Right hindlimb (tissue), 1 donor: ENCODE measurements around the gene MYL3.
A peak's percentile ranks its signal among the peaks of the same experiment; 100 is the strongest.
"Not testable (repeated sequence)": the region's sequence is repeated elsewhere in the genome, so short reads cannot be mapped to it uniquely, and the experiment has no call there.

ENCODE experiments used
- DNase-seq: peaks from one replicate; pipeline ENCODE4 v3.0.0-alpha.2; 2018

The MYL3 gene

DNA sequence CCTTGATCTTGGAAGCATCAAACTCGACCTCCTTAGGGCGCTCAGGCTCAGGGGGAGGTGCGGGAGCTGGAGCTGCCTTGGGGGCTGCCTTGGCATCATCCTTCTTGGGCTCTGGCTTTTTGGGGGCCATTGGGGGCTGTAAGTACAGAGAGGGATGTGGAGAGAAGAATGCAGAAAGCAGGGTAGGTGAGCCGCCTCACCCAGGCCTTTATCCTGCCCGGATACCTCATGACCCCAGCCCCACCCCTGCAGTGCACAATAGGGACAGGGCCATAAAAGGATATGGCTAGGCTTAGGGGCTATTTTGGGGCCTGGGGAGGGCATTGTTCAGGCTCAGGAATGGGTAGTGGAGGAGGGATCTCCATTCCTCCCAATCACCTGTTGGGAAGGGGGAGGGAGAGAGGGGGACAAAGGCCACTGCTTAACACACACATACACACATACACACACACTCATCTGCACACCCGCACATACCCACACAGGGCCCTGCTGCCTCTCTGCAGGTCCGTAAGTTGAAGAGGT lies at the start of gene MYL3:
MYL3 (minus strand) TSS at position 184 of the 522 bp plus-strand sequence; CDS start at position 130, 54 bp downstream.
- peak; percentile 24 for DNase-seq

DNA sequence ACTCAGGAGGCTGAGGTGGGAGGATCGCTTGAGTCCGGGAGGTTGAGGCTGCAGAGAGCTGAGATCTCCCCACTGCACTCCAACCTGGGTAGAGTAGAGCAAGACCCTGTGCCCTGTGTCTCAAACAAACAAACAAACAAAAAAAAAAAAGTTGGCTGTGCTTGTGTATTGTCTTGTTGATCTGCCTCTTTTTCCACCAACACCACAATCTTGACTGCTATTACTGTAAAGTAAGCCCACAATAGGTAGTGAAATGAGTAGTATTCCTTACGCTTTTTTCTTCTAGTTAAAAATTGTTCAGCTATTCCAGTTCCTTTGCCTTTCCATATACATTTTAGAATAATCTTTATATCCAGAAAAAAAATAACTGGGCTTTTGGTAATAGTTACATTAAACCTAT lies 49.7 kb upstream of the MYL3 start:
- no peak for DNase-seq

GRCh38 chr3:46910914-46911313 lies 47.7 kb upstream of the MYL3 start:
- DNase-seq: not testable (repeated sequence)

GRCh38 chr3:46910166-46910760 lies 47.0 kb upstream of the MYL3 start:
- DNase-seq: peak; percentile 18

DNA sequence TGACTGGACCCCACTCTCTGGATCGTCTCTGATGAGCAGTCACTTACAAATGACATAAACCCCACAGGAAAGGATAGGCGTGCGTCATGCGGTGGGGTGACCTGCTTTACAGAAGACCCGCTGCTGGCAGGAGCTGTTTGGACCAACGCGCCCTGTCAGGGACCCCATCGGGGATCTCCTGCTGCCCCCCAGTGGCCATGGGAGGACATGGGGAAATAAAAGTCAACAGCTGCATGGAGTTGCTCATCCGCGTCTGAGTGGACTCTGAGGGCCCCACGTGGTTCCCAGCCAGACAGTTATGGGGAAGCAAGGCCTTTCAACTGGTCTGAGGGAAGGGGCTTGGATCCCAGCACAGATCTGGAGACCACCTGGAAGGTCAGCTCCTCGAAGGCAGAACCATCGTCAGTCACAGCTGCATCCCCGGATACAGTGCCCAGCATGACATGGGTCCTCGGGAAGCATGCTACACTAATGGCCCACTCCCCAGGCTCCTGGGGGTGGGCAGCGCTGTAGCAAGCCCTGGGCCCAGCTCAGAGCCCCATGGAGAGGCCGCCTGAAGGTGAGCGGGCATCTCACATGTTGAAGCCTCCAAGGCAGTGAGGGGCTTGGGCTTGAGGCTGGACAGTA lies 46.4 kb upstream of the MYL3 start:
- DNase-seq: peak; percentile 93

GRCh38 chr3:46908986-46909534 lies 45.8 kb upstream of the MYL3 start:
- DNase-seq: no peak

DNA sequence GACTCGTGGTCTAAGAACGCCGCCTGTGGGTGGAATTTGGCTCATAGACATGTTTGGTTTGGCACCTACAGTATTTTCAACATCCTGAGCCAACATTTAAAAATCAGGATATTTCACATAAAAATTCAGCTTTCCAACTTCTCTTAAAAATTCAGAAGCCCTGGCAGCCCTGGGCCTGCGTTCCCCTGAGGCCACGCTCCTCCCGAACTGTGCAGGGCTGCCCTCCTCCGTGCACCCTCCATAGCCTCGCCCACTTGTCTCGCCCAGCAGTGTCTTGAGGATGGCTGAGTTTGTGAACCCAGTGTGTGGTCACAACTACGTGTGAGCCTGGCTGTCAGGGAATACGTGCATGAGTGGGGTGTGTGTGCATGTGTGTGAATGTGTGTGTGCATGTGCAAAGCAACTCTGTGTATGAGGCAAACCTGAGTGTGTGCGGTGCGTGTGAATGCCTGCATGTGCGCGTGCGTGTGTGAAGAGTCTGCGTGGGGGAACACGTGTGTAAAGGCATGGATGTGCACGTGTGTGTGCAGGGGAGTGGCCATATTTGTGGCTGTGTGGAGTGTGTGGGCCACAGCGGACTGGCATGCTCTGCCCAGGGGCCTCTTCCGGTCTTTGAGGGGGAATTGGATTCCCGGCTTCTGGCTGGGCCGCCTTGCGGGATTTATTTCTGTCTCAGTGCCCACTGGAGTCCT lies 45.2 kb upstream of the MYL3 start:
- peak; percentile 75 for DNase-seq

- DNase-seq: no peak
Observed at GRCh38 chr3:46907960-46908293, 44.7 kb upstream of the MYL3 start.

DNA sequence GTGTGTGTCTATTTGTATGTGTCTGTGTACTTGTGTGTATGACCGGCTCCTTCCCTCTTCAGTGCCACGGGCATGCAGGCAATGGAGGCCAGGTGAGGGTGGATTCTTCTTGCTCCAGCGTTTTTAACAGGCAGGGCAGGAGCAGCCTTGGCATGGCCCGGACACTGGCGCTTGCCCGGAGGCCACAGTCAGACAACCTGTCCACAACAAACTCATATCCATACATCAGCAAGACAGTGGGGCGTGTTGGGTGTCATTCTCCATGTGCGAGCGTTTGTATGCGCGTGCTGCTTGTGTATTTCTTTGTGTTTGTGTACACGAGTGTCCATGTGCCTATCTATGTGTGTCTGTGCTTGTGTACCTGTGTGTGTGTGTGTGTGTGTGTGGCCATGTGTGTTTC lies 44.0 kb upstream of the MYL3 start:
- peak; percentile 27 for DNase-seq

GRCh38 chr3:46906471-46907058 lies 43.3 kb upstream of the MYL3 start:
- DNase-seq: peak; percentile 27

DNA sequence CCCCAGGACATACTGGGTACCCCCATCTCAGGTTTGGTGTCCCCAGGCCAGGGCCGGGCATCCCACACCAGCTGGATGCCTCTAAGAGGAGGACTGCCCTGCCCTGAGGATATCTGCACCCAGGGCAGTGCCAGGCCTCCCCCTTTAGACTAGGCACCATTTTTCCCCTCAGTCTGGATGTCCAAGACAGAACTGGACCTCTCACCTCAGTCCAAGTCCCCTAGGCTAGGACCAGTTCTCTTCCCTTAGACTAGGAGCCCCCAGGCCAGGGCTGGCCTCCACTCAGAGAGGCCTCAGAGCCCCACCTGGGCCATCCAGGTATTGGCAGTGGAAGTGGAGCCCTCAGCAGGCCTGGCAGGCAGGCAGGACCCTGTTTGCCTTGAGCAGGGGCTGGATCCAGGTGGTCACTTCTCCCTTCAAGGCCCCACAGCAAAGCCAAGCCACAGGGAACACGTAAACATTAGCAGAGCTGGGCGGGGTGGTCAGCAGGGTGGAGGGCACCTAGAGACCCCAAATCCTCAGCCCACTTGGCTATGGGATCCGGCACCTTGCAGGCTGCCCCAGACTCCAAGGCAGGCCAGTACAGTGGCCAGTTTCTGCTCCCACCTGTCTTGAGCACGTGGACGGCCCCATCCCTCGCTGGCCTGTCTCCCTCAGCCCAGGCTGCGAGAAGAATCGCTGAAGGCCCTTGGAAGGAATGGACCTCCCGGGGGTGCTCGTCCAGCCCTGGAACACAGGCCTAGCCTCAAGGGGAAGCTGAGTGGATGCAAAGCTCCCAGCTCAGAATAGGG lies 42.6 kb upstream of the MYL3 start:
- DNase-seq: peak; percentile 28

GRCh38 chr3:46905213-46905560 lies 41.9 kb upstream of the MYL3 start:
- peak; percentile 18 for DNase-seq

DNA sequence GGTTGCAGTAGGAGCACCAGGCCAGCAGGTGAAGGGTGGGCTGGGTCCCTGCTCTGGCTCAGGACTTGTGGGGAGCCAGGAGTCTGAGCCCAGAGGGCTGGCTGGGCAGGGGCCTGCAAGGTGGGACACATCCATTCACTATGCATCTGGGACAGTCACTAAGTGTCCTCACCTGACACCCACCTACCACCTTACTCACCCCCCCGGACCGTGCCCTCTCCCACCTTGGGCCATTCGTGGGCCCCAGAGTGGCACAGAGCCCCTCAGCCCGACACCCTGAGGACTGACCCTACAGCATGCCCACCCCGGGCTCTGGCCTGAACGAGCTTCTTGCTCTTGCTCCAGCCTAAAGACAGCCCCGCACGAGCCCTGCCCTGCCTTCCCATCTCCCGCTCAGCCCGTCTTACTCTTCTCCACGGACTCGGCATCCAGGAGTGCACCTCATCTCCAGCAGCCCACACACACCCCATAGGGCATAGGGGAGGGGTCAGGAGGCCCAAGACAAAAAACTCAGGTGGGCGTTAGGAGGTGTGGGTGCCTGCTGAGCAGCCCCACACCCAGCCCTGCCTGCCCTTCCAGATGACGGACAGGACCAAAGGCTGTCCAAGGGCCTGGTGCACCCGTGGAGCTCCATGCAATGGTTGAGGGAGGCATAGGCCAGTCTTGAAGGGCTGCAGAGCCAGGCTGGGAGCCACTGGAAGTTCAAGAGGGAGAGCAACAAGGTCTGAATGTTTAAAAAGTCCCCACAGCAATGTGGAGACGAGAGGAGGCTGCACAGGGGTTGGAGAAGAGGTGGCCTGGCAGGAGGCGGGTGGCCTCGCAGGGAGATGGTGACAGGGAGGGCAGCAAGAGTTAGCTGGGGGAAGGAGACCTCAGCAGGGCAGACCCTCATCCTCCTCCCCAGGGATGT lies 41.3 kb upstream of the MYL3 start:
- DNase-seq: peak; percentile 24

DNA sequence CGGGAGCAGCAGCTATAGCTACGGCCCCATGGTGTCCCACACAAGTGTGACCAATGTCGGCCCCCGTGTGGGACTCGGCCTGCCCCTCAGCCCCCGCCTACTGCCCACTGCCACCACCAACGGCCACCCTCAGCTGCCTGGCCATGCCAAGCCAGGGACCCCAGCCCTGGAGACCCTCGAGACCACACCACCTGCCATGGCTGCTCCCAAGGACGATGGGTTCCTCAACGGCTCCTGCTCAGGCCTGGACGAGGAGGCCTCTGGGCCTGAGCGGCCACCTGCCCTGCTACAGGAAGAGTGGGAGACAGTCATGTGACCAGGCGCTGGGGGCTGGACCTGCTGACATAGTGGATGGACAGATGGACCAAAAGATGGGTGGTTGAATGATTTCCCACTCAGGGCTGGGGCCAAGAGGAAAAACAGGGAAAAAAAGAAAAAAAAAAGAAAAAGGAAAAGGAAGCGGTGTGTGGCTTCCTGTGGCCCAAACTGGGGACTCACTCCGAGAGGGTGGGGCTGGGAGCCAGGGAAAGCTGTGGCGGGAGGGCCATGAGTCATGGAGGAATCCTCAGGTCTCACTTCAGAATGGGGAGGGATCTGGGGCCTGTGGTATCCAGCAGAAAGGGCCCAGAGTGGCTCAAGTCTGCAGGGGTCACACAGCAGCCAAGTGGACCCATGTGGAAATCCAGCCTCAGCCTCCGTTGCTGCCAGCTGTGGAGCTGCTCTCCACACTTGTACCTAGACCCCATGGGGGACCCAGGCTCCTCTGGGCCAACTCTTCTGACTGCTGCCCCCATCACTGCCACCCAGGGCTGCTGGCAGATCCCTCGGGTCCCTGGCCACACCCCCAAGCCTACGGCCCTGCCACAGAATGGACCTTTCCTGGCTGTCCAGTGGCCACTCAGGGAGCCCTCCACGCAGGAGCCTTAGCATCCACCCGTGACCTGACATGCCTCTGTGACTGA lies 40.4 kb upstream of the MYL3 start:
- peak; percentile 36 for DNase-seq

- peak; percentile 13 for DNase-seq
Observed at GRCh38 chr3:46902188-46902631, 39.0 kb upstream of the MYL3 start.

GRCh38 chr3:46901591-46902187 lies 38.4 kb upstream of the MYL3 start:
- DNase-seq: peak; percentile 20

DNA sequence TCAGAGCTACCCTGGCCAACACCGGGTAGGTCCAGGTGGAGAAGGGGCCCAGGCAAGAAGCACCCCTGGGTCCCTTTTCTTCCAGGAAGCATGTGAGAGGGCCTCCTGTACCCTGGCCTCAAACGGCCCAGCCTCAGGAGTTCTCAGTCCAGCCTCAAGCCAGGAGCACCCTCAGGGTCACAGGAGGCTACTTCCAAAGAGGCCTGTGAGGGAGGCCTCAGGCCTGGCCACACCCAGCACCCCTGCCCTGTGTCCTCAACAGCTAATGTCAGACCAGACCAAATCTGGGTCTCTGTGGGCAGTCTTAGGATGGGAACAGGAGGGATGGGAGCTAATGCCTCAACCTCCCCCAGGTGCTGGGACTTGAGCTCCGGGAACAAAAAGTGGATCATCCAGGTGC lies 37.8 kb upstream of the MYL3 start:
- DNase-seq: peak; percentile 16

- no peak for DNase-seq
Observed at GRCh38 chr3:46900356-46900755, 37.1 kb upstream of the MYL3 start.

GRCh38 chr3:46900007-46900292 lies 36.7 kb upstream of the MYL3 start:
- peak; percentile 54 for DNase-seq
